HCT116 (cell line): ENCODE results near the gene ZC3H12C. TPM values are rescaled to one million over a fixed set of nuclear protein-coding genes. Genes with fewer than 3 reads are reported as not detected.

ENCODE experiments used
- ATAC-seq: fragments of 200-7000 bp; cut with Tn5 transposase; 2 replicates; pipeline ENCODE4 v1.9.1; 2020; ENCODE audit warnings: mild to moderate bottlenecking, moderate library complexity
- BruUV-seq: library from RNA; stranded (reverse); fragments of 400-500 nt; replicated peaks from 2 replicates; lab custom pipeline; 2021; lab: Mats Ljungman, UMichigan
- CTCF ChIA-PET: fragments of 300-600 bp; sonication (Branson Sonifier 250); formaldehyde crosslinking; loops from one replicate; lab custom pipeline; 2021; ENCODE audit warnings: antibody characterized with exemption; lab: Charles Lee
- POLR2A ChIA-PET: fragments of 300-600, 350-600 bp; sonication (Branson Sonifier 250); formaldehyde crosslinking; loops from one replicate; lab custom pipeline; 2021; ENCODE audit warnings: antibody characterized with exemption; lab: Charles Lee
- RAD21 ChIA-PET, 2 experiments: fragments of 300-600 bp; sonication (Branson Sonifier 250); formaldehyde crosslinking; loops; one replicate each; lab custom pipeline; 2023; ENCODE audit warnings: low total read pairs in 2 of 2; ENCODE audit not compliant: uncharacterized antibody in 2 of 2, unreplicated experiment in 2 of 2, low non-redundant PET in 1 of 2; lab: Charles Lee
- DNase-seq: peaks from one replicate; pipeline ENCODE4 v3.0.0-alpha.2; 2010; ENCODE audit warnings: low read depth, low spot score
- H2AFZ ChIP-seq: fragments of 200-600 bp; shearing (Covaris generic), sonication (generic); 2 replicates; pipeline ENCODE4 v1.6.1; 2017; ENCODE audit warnings: low read depth, mixed run types, mixed read lengths, antibody characterized with exemption, low read length; ENCODE audit not compliant: poor library complexity, severe bottlenecking
- H3K27ac ChIP-seq: 2 replicates; pipeline ENCODE4 v1.5.1; 2012; ENCODE audit warnings: low read depth, low read length
- H3K27me3 ChIP-seq: fragments of 200-600 bp; sonication (generic); 2 replicates; pipeline ENCODE4 v1.6.1; 2016; ENCODE audit warnings: mixed run types, low read length, mixed read lengths; ENCODE audit not compliant: insufficient read depth
- H3K36me3 ChIP-seq, 2 experiments: fragments of 200-500 bp in 1 of 2; fragments of 200-600 bp in 1 of 2; sonication (Bioruptor generic) in 1 of 2; sonication (generic) in 1 of 2; 2 replicates each; pipeline versions ENCODE4 v1.5.1 to v1.6.1; 2014 to 2016; ENCODE audit warnings: low read length in 2 of 2, inconsistent platforms in 1 of 2, mixed read lengths in 1 of 2, mixed run types in 1 of 2; ENCODE audit not compliant: insufficient read depth in 2 of 2, control insufficient read depth in 1 of 2
- H3K4me1 ChIP-seq, 2 experiments: fragments of 200-600 bp in 1 of 2; sonication (generic) in 1 of 2; 2 replicates each; pipeline versions ENCODE4 v1.5.1 to v1.6.1; 2012 to 2017; ENCODE audit warnings: low read length in 2 of 2, inconsistent platforms in 1 of 2, mild to moderate bottlenecking in 1 of 2, mixed read lengths in 1 of 2, mixed run types in 1 of 2, moderate library complexity in 1 of 2; ENCODE audit not compliant: insufficient read depth in 2 of 2, control insufficient read depth in 1 of 2
- H3K4me2 ChIP-seq: fragments of 200-600 bp; sonication (generic); 2 replicates; pipeline ENCODE4 v1.6.1; 2017; ENCODE audit warnings: mixed run types, low read length, mixed read lengths
- H3K4me3 ChIP-seq, 2 experiments: fragments of 200-600 bp in 1 of 2; sonication (generic) in 1 of 2; replicated peaks in 1 of 2; 2 replicates each; pipeline ENCODE4 v1.5.1; 2011 to 2016; ENCODE audit warnings: low read length in 2 of 2, control low read depth in 1 of 2, low read depth in 1 of 2, mild to moderate bottlenecking in 1 of 2, mixed read lengths in 1 of 2, mixed run types in 1 of 2
- H3K79me2 ChIP-seq: fragments of 200-600 bp; sonication (generic); 2 replicates; pipeline ENCODE4 v1.6.1; 2017; ENCODE audit warnings: mild to moderate bottlenecking, mixed run types, low read length, moderate library complexity, mixed read lengths; ENCODE audit not compliant: insufficient read depth
- H3K9ac ChIP-seq: fragments of 200-600 bp; sonication (generic); 2 replicates; pipeline ENCODE4 v1.6.1; 2016; ENCODE audit warnings: low read length, mixed read lengths
- H3K9me2 ChIP-seq: fragments of 200-600 bp; sonication (generic), shearing (Covaris generic); 2 replicates; pipeline ENCODE4 v1.6.1; 2017; ENCODE audit warnings: mixed run types, mild to moderate bottlenecking, moderate library complexity; ENCODE audit not compliant: insufficient read depth
- H3K9me3 ChIP-seq, 2 experiments: fragments of 200-500 bp in 1 of 2; fragments of 200-600 bp in 1 of 2; sonication (Bioruptor generic) in 1 of 2; sonication (generic) in 1 of 2; 2 replicates each; pipeline ENCODE4 v1.6.1; 2014 to 2017; ENCODE audit warnings: low read length in 2 of 2, mixed read lengths in 2 of 2, inconsistent platforms in 1 of 2, low read depth in 1 of 2, mild to moderate bottlenecking in 1 of 2, mixed run types in 1 of 2, moderate library complexity in 1 of 2; ENCODE audit not compliant: control insufficient read depth in 1 of 2, insufficient read depth in 1 of 2
- H4K20me1 ChIP-seq: fragments of 200-600 bp; sonication (generic), shearing (Covaris generic); 2 replicates; pipeline ENCODE4 v1.6.1; 2017; ENCODE audit warnings: mixed run types, mild to moderate bottlenecking, moderate library complexity; ENCODE audit not compliant: insufficient read depth
- ATF3 ChIP-seq: IDR thresholded peaks from 2 replicates; pipeline ENCODE4 v1.6.1; 2012
- CBX3 ChIP-seq: IDR thresholded peaks from 2 replicates; pipeline ENCODE4 v1.6.1; 2012; ENCODE audit warnings: low read depth
- CTCF ChIP-seq, 3 experiments: fragments of 200-600 bp in 1 of 3; sonication (generic) in 1 of 3; IDR thresholded peaks in 2 of 3; conservative IDR thresholded peaks in 1 of 3; 2 replicates each; pipeline ENCODE4 v1.5.1; 2012 to 2017; ENCODE audit warnings: low read depth in 2 of 3, low read length in 2 of 3, antibody characterized with exemption in 1 of 3, borderline replicate concordance in 1 of 3, control low read depth in 1 of 3, mild to moderate bottlenecking in 1 of 3, mixed read lengths in 1 of 3, mixed run types in 1 of 3, moderate library complexity in 1 of 3; ENCODE audit not compliant: insufficient read depth in 1 of 3
- EGR1 ChIP-seq: IDR thresholded peaks from 2 replicates; pipeline ENCODE4 v1.6.1; 2012; ENCODE audit warnings: low read depth
- ELF1 ChIP-seq: IDR thresholded peaks from 2 replicates; pipeline ENCODE4 v1.6.1; 2012; ENCODE audit warnings: low read depth, borderline replicate concordance
- EZH2 ChIP-seq: fragments of 200-600 bp; sonication (generic); IDR thresholded peaks from 2 replicates; pipeline ENCODE4 v1.6.1; 2017; ENCODE audit warnings: antibody characterized with exemption, mixed run types
- FOSL1 ChIP-seq: IDR thresholded peaks from 2 replicates; pipeline ENCODE4 v1.6.1; 2012; ENCODE audit warnings: low read depth
- POLR2AphosphoS5 ChIP-seq: IDR thresholded peaks from 2 replicates; pipeline ENCODE4 v1.6.1; 2011; ENCODE audit warnings: mild to moderate bottlenecking, low read depth, low read length, moderate library complexity
- RAD21 ChIP-seq: IDR thresholded peaks from 2 replicates; pipeline ENCODE4 v1.6.1; 2012; ENCODE audit warnings: low read depth, mild to moderate bottlenecking
- REST ChIP-seq: IDR thresholded peaks from 2 replicates; pipeline ENCODE4 v1.6.1; 2012; ENCODE audit warnings: low read depth
- SIN3A ChIP-seq: IDR thresholded peaks from 2 replicates; pipeline ENCODE4 v1.6.1; 2012; ENCODE audit warnings: low read depth
- SP1 ChIP-seq: IDR thresholded peaks from 2 replicates; pipeline ENCODE4 v1.6.1; 2012; ENCODE audit warnings: low read depth
- TCF7L2 ChIP-seq: IDR thresholded peaks from 2 replicates; pipeline ENCODE4 v1.7.0; 2011; ENCODE audit warnings: borderline replicate concordance, inconsistent platforms; ENCODE audit not compliant: insufficient read depth, insufficient read length; ENCODE audit errors: extremely low read depth
- YY1 ChIP-seq: IDR thresholded peaks from 2 replicates; pipeline ENCODE4 v1.6.1; 2011; ENCODE audit warnings: low read length, low read depth, moderate library complexity, mild to moderate bottlenecking; ENCODE audit not compliant: insufficient replicate concordance; ENCODE audit errors: extremely low read depth
- ZFX ChIP-seq: fragments of 450-650 bp; IDR thresholded peaks from 2 replicates; pipeline ENCODE4 v1.6.1; 2017
- ZNF274 ChIP-seq: fragments of 200-500 bp; sonication (Bioruptor generic); IDR thresholded peaks from 2 replicates; pipeline ENCODE4 v1.6.1; 2014; ENCODE audit warnings: mild to moderate bottlenecking, low read depth, low read length, inconsistent platforms
- intact Hi-C: fragments of 100-400 bp; cut with micrococcal nuclease; formaldehyde crosslinking; loops from 2 replicates; pipeline ENCODE4 v1.10.0; 2022
- total RNA-seq: library from RNA; stranded (reverse); gene quantifications from one replicate; pipeline ENCODE4 v1.2.1, GENCODE V29; 2021; ENCODE audit not compliant: unreplicated experiment

ZC3H12C gene
- total RNA-seq, 1 experiment from 2014 or later, result 10.2 TPM

- Histone ChIP-seq H3K27ac (no peak overlapping the region), H3K36me3 (peaks cover 0 to 8% of the 10 kb centered on the region in 2 experiments; a peak in 1 of 4 replicates), H3K4me3 (no peak overlapping the region), H3K27me3 (no peaks in the 10 kb centered on the region), H3K9me2 (no peaks in the 10 kb centered on the region), H3K4me2 (no peak overlapping the region), H3K9me3 (no peaks in the 10 kb centered on the region), H4K20me1 (no peaks in the 10 kb centered on the region), H3K4me1 (no peaks in the 10 kb centered on the region), H3K9ac (no peak overlapping the region), H2AFZ (no peak overlapping the region), H3K79me2 (no peaks in the 10 kb centered on the region)
- RAD21 ChIA-PET, result no interaction called here
- TF ChIP-seq POLR2AphosphoS5 (no peak), REST (no peak), SIN3A (no peak), RAD21 (no peak), EZH2 (no peak), YY1 (no peak)
- ATAC-seq (no peak), DNase-seq (no peak)
- BruUV-seq, result no TSS peak
- POLR2A ChIA-PET, result no interaction called here
- intact Hi-C loops, result no loop called here
- CTCF ChIA-PET, result interaction anchor here (0.9 kb wide), 1 partner anchor 222 kb away, joined by 4 read pairs; no protein-coding TSS in a partner anchor
Measured at GRCh38 chr11:110161061-110161460, 67.9 kb downstream of the ZC3H12C start.

- no peak for ATAC-seq
- no peak overlapping the region for H3K4me3 ChIP-seq
- H3K79me2 ChIP-seq, result no peaks in the 10 kb centered on the region
- DNase-seq, result no peak
- CTCF ChIA-PET, result no interaction called here
- intact Hi-C loops, result no loop called here
- H3K9me3 ChIP-seq, result no peaks in the 10 kb centered on the region
- POLR2A ChIA-PET, result no interaction called here
- no peaks in the 10 kb centered on the region for H3K4me1 ChIP-seq
- H3K9me2 ChIP-seq, result no peaks in the 10 kb centered on the region
- RAD21 ChIA-PET, result no interaction called here
- no peak overlapping the region for H3K4me2 ChIP-seq
- H3K27ac ChIP-seq, result no peak overlapping the region
- H3K27me3 ChIP-seq, result no peaks in the 10 kb centered on the region
- H3K9ac ChIP-seq, result no peak overlapping the region
- H3K36me3 ChIP-seq, result peaks cover 0 to 8% of the 10 kb centered on the region in 2 experiments; a peak in 1 of 4 replicates
- BruUV-seq, result no TSS peak
- H4K20me1 ChIP-seq, result no peaks in the 10 kb centered on the region
- no peak overlapping the region for H2AFZ ChIP-seq
- no peak for TF ChIP-seq EGR1
- no peak for TF ChIP-seq SP1
- no peak for TF ChIP-seq ATF3
- no peak for TF ChIP-seq POLR2AphosphoS5
- no peak for TF ChIP-seq SIN3A
- no peak for TF ChIP-seq ELF1
- no peak for TF ChIP-seq ZFX
- no peak for TF ChIP-seq EZH2
- TF ChIP-seq CBX3, result no peak
- TF ChIP-seq CTCF (IDR thresholded peaks at IDR 0.05 in 2 of 3, conservative IDR thresholded peaks at IDR 0.05 in 1 of 3; ENCODE audit: borderline replicate concordance in 1 of 3, insufficient read depth in 1 of 3, low read depth in 2 of 3, low read length in 2 of 3), result no peak
- no peak for TF ChIP-seq ZNF274
- TF ChIP-seq TCF7L2, result no peak
- TF ChIP-seq FOSL1, result no peak
Measured at GRCh38 chr11:110162216-110162615, 69.0 kb downstream of the ZC3H12C start.
